OCI-LY1 (cell line): Measurements from ENCODE around the gene LRRC43.

Source experiments
- H2AFZ ChIP-seq: fragments of 200-600 bp; sonication (generic), shearing (Covaris generic); 2 replicates; pipeline ENCODE4 v1.6.0; 2014; ENCODE audit warnings: antibody characterized with exemption, mild to moderate bottlenecking, low read length
- H3F3A ChIP-seq: fragments of 200-600 bp; sonication (generic), shearing (Covaris generic); 2 replicates; pipeline ENCODE4 v1.6.0; 2014; ENCODE audit warnings: mild to moderate bottlenecking, antibody characterized with exemption, low read length, moderate library complexity; ENCODE audit not compliant: insufficient read depth
- H3K27ac ChIP-seq: fragments of 200-600 bp; sonication (generic); 2 replicates; pipeline ENCODE4 v1.5.1; 2014; ENCODE audit warnings: low read length, mixed run types, mild to moderate bottlenecking, low read depth; ENCODE audit not compliant: poor library complexity, severe bottlenecking
- H3K27me3 ChIP-seq: fragments of 200-600 bp; sonication (generic); 2 replicates; pipeline ENCODE4 v1.6.0; 2014; ENCODE audit warnings: antibody characterized with exemption, mild to moderate bottlenecking, low read length, moderate library complexity; ENCODE audit not compliant: insufficient read depth
- H3K36me3 ChIP-seq: fragments of 200-600 bp; sonication (generic); 2 replicates; pipeline ENCODE4 v1.6.1; 2014; ENCODE audit warnings: mild to moderate bottlenecking, antibody characterized with exemption, low read length, moderate library complexity, mixed read lengths; ENCODE audit not compliant: insufficient read depth
- H3K4me1 ChIP-seq: fragments of 200-600 bp; sonication (generic); 2 replicates; pipeline ENCODE4 v1.5.1; 2014; ENCODE audit warnings: mild to moderate bottlenecking, low read length, moderate library complexity; ENCODE audit not compliant: insufficient read depth, severe bottlenecking
- H3K4me2 ChIP-seq: fragments of 200-600 bp; sonication (generic), shearing (Covaris generic); 2 replicates; pipeline ENCODE4 v1.6.1; 2014; ENCODE audit warnings: low read length
- H3K4me3 ChIP-seq: fragments of 200-600 bp; sonication (generic); 2 replicates; pipeline ENCODE4 v1.5.1; 2014; ENCODE audit warnings: low read length, low read depth, mild to moderate bottlenecking, mixed read lengths; ENCODE audit not compliant: poor library complexity, severe bottlenecking
- H3K79me2 ChIP-seq: fragments of 200-600 bp; shearing (Covaris generic); 2 replicates; pipeline ENCODE4 v1.6.1; 2016; ENCODE audit warnings: mixed run types, low read length, mixed read lengths; ENCODE audit not compliant: insufficient read depth
- H3K9ac ChIP-seq: fragments of 200-600 bp; sonication (generic), shearing (Covaris generic); 2 replicates; pipeline ENCODE4 v1.6.1; 2014; ENCODE audit warnings: mild to moderate bottlenecking, low read length, mixed read lengths
- H3K9me2 ChIP-seq: fragments of 200-600 bp; sonication (generic), shearing (Covaris generic); 2 replicates; pipeline ENCODE4 v1.6.1; 2014; ENCODE audit warnings: low read depth, mild to moderate bottlenecking, low read length, mixed read lengths
- H3K9me3 ChIP-seq: fragments of 200-600 bp; shearing (Covaris generic); 2 replicates; pipeline ENCODE4 v1.6.1; 2014; ENCODE audit warnings: low read length, mixed read lengths
- H4K20me1 ChIP-seq: fragments of 200-600 bp; sonication (generic), shearing (Covaris generic); 2 replicates; pipeline ENCODE4 v1.6.0; 2016; ENCODE audit warnings: mild to moderate bottlenecking, low read length; ENCODE audit not compliant: insufficient read depth
- CTCF ChIP-seq: fragments of 200-600 bp; sonication (generic), shearing (Covaris generic); IDR thresholded peaks from 2 replicates; pipeline ENCODE4 v1.5.1; 2017; ENCODE audit warnings: mild to moderate bottlenecking, antibody characterized with exemption, low read length, moderate library complexity, mixed read lengths
- EZH2 ChIP-seq: fragments of 200-600 bp; sonication (generic), shearing (Covaris generic); IDR thresholded peaks from 2 replicates; pipeline ENCODE4 v1.8.0; 2017; ENCODE audit warnings: borderline replicate concordance, mixed run types, mild to moderate bottlenecking, antibody characterized with exemption, low read length, moderate library complexity, mixed read lengths

LRRC43 gene

DNA sequence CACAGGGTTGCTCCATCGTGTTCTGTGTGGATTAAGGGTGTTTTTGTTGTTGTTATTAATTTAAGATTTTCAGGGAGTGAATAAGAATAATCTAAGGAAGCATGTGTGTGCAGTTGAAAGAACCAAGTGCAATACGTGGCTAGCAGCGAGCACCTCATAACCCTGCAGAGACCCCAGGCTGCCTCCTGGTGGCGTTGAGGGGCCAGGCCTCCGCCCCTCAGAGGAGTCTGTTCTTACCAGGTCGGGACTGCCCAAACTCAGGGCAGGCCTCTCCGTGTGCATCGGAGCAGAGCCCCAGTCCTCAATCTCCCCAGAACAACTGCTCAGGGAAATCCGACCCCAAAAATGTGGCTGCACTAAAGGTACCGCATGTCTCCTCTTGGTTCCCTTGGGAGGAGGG is 45.7 kb upstream of the LRRC43 start:
- Histone ChIP-seq H3F3A (no peaks in the 10 kb centered on the region), H3K79me2 (no peaks in the 10 kb centered on the region), H3K9ac (no peak overlapping the region), H3K4me3 (no peak overlapping the region), H3K27ac (no peak overlapping the region), H3K4me2 (peak overlapping the region; percentile 31; the same call in 1 of the 2 replicates), H3K9me3 (no peaks in the 10 kb centered on the region), H2AFZ (no peak overlapping the region), H3K27me3 (no peaks in the 10 kb centered on the region), H3K9me2 (no peaks in the 10 kb centered on the region), H4K20me1 (no peaks in the 10 kb centered on the region), H3K4me1 (peaks cover 6% of the 10 kb centered on the region), H3K36me3 (peaks cover 18% of the 10 kb centered on the region)
- peak; percentile 74 for TF ChIP-seq CTCF
- no peak for TF ChIP-seq EZH2

DNA sequence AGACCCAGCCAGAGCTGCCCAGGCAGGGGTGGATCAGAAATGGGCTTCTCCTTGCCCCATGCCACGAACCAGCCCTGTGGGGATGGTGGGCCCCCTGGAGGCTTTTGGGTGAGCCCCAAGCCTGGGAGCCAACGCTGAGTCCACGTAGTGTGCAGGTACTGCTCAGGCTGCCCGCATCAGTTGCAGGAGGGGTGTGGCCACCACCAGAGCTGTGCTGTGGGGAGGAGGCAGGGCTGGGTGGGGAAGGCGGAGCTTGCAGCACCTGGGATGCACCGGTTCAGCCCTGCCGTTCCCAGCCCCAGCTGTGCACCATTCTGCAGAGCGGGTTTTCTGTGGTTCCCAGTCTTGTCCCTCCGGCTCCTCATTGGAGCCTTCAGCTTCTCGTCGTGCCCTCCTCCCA is 45.2 kb upstream of the LRRC43 start:
- Histone ChIP-seq H3K36me3 (peaks cover 20% of the 10 kb centered on the region), H3K27ac (no peak overlapping the region), H3K27me3 (no peaks in the 10 kb centered on the region), H2AFZ (no peak overlapping the region), H3K9me2 (no peaks in the 10 kb centered on the region), H3K9ac (no peak overlapping the region), H3K79me2 (no peaks in the 10 kb centered on the region), H3K4me1 (peaks cover 6% of the 10 kb centered on the region), H3F3A (no peaks in the 10 kb centered on the region), H3K4me2 (peak overlapping the region; percentile 31; the same call in 1 of the 2 replicates), H3K9me3 (no peaks in the 10 kb centered on the region), H4K20me1 (no peaks in the 10 kb centered on the region), H3K4me3 (no peak overlapping the region)
- no peak for TF ChIP-seq CTCF
- no peak for TF ChIP-seq EZH2

- Histone ChIP-seq H4K20me1 (no peaks in the 10 kb centered on the region), H3K9me2 (no peaks in the 10 kb centered on the region), H3K27ac (no peak overlapping the region), H3K27me3 (no peaks in the 10 kb centered on the region), H3K4me3 (no peak overlapping the region), H3K79me2 (no peaks in the 10 kb centered on the region), H3K4me2 (no peak overlapping the region), H3F3A (no peaks in the 10 kb centered on the region), H3K9ac (no peak overlapping the region), H3K4me1 (peaks cover 6% of the 10 kb centered on the region), H2AFZ (no peak overlapping the region), H3K36me3 (peaks cover 22% of the 10 kb centered on the region), H3K9me3 (no peaks in the 10 kb centered on the region)
- TF ChIP-seq EZH2 (no peak), CTCF (no peak)
Observed at GRCh38 chr12:122138181-122138580, 44.7 kb upstream of the LRRC43 start.
